Erythroblast (primary cell): Measurements from ENCODE around the gene LRRC28.

ENCODE experiments used
- GATA1 ChIP-seq: IDR thresholded peaks from 2 replicates; pipeline ENCODE4 v1.6.1; 2011; ENCODE audit warnings: low read depth, mild to moderate bottlenecking, control low read depth, low read length, moderate library complexity
- POLR2A ChIP-seq: IDR thresholded peaks from 2 replicates; pipeline ENCODE4 v1.6.1; 2011; ENCODE audit warnings: mild to moderate bottlenecking, low read length

- TF ChIP-seq POLR2A (no peak), GATA1 (no peak)
Measured at GRCh38 chr15:99414755-99415731, 163.8 kb downstream of the LRRC28 start.
